Motor neuron (in vitro differentiated cells): ENCODE results near the gene PCMTD2. TPM values are rescaled to one million over a fixed set of nuclear protein-coding genes. Genes with fewer than 3 reads are reported as not detected.
A peak's percentile ranks its signal among the peaks of the same experiment; 100 is the strongest.
"Not testable (repeated sequence)": the region's sequence is repeated elsewhere in the genome, so short reads cannot be mapped to it uniquely, and the experiment has no call there.

Source experiments
- ATAC-seq, 8 experiments: fragments of 200-7000 bp; cut with Tn5 transposase; replicated peaks in 6 of 8; 2 replicates each; pipeline ENCODE4 v1.8.0; 2021; ENCODE audit warnings: mild to moderate bottlenecking in 8 of 8, moderate library complexity in 8 of 8
- H3K27ac ChIP-seq, 2 donors: fragments of 250-450 bp; sonication (Bioruptor Pico); 2 replicates each; pipeline ENCODE4 v1.9.0; 2021; ENCODE audit warnings: antibody characterized with exemption in 2 of 2, mild to moderate bottlenecking in 2 of 2, moderate library complexity in 1 of 2
- H3K4me1 ChIP-seq, 2 donors: fragments of 250-450 bp; sonication (Bioruptor Pico); replicated peaks in 1 of 2; 2 replicates each; pipeline ENCODE4 v1.6.1; 2021; ENCODE audit warnings: antibody characterized with exemption in 2 of 2, mild to moderate bottlenecking in 2 of 2, moderate library complexity in 1 of 2
- H3K4me3 ChIP-seq, 5 donors: fragments of 250-450 bp; sonication (Bioruptor Pico); 2 replicates each; pipeline ENCODE4 v1.9.0; 2021; ENCODE audit warnings: antibody characterized with exemption in 5 of 5, mild to moderate bottlenecking in 5 of 5, moderate library complexity in 4 of 5
- WGBS, 10 experiments: fragments of 450-650 bp; shearing (Covaris generic); methylation state at CpG; one replicate each; pipeline ENCODE4 v1.0.0; 2022; 5-methylcytosine and 5-hydroxymethylcytosine counted together
- in situ Hi-C, 9 experiments: fragments of 400-800 bp; cut with MboI; loops; one replicate each; pipeline ENCODE4 v1.15.0; 2021; ENCODE audit warnings: low sequenced_read_pairs in 9 of 9, low pct_unique_long_range_greater_than_20kb in 2 of 9; ENCODE audit not compliant: unreplicated experiment in 9 of 9
- total RNA-seq, 8 experiments: library from RNA; unstranded; fragments of 300-600 nt; gene quantifications; 2 replicates each; pipeline versions ENCODE4 v1.2.3 to v1.2.4, GENCODE V29; 2022

PCMTD2 gene
- total RNA-seq, 8 experiments from 2014 or later, result 24.1 to 68.5 (median 32.7) TPM

DNA sequence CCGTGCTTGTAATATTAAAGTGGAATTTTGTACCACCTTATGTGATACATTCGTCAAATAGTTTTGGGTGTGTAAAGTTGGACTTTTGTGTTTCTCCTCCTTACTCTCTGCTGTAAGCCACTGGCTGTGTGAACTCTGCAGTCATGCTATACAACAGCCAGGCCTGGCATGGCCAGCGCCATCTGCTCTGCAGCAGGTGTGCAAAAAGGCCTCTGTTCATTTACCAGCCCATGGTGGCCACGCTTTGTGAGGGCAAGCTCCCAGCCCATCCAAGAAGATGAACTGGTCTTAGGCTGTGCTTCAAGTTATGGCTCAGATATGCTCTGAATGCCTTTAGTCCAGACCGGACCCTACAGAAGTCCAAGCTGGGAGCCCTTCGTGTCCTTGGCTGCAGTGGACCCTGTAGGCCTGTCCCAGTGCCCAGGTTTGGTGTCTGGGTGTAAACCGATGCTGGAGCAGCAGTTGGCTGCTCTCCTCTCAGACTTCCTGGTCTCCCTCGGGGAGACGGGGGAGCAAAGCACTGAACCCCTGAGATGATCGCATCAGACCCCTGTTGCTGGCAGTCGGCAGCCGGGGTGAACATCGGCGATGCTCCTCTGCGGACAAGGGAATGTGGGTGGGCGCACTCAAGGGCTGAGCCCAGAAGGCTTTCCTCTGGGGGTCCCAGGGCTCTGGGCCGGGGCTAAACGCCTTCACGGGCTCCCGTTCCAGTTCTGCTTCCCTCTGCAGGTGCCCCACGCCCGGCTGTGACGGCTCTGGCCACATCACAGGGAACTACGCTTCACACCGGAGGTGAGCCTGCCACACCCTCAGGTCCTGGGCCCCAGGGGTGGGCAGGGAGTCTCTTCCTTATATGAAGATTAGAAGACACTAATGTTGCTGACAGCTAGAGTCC, 28.6 kb upstream of the PCMTD2 start:
- H3K4me3 ChIP-seq, result no peak overlapping the region
- in situ Hi-C loops, result no loop called here
- peaks cover 14 to 18% of the 10 kb centered on the region in 2 donors for H3K4me1 ChIP-seq
- ATAC-seq, result no peak
- no peak overlapping the region for H3K27ac ChIP-seq
- 33 to 100% (median 92%) methylated on average over 1 to 6 of the region's 25 CpGs; no CpG with 5 or more reads in 2 of the 10 experiments for WGBS, 10 experiments

DNA sequence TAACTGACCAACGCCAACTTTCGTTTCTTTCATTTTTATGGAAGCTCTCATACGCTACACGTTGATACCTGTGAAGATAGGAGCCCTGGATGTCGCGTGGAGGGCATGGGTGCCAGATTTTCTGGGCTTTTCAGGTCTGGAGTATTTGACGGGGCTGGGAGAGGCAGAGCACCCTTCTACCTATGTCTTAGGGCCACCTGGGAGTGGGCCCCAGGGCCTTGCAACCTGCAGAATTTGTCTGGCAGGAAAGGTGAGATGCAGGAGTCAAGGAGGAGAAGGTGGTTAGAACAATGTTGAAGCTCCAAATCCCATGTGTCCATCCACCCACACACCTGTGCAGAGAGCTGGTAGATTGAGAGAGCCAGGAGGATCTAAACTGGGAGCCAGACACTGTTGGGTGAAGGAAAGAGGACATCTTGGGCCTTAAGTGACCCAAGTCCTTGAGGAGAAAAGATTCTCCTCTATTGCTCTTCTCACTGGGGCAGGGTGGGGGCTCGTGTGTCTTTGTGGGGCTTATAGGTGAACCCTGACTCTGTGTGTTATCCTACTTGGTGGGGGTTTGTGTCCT, 27.4 kb upstream of the PCMTD2 start:
- WGBS, 10 experiments, result 35 to 100% (median 93%) methylated on average over 1 to 7 of the region's 8 CpGs; no CpG with 5 or more reads in 3 of the 10 experiments
- Histone ChIP-seq H3K4me1 (peaks cover 12 to 15% of the 10 kb centered on the region in 2 donors), H3K4me3 (no peak overlapping the region), H3K27ac (no peak overlapping the region)
- no peak for ATAC-seq
- in situ Hi-C loops, result no loop called here

- H3K4me3 ChIP-seq, result no peak overlapping the region
- in situ Hi-C loops, result no loop called here
- peak in 2 of 8 experiments; percentile 25 to 72 for ATAC-seq
- 5 to 100% (median 39%) methylated on average over 1 to 11 of the region's 14 CpGs for WGBS, 10 experiments
- peaks cover 5 to 8% of the 10 kb centered on the region in 2 donors for H3K4me1 ChIP-seq
- no peak overlapping the region for H3K27ac ChIP-seq
Observed at GRCh38 chr20:64228751-64229506, 26.6 kb upstream of the PCMTD2 start.

GRCh38 chr20:64229507-64230061, 26.0 kb upstream of the PCMTD2 start:
- peaks cover 1% of the 10 kb centered on the region in 2 donors for H3K4me1 ChIP-seq
- no peak overlapping the region for H3K27ac ChIP-seq
- 0 to 91% (median 60%) methylated on average over 1 to 5 of the region's 8 CpGs; no CpG with 5 or more reads in 2 of the 10 experiments for WGBS, 10 experiments
- ATAC-seq, result peak in 2 of 8 experiments; percentile 33 to 64
- in situ Hi-C loops, result no loop called here
- H3K4me3 ChIP-seq, result no peak overlapping the region

GRCh38 chr20:64230461-64231145, 24.9 kb upstream of the PCMTD2 start:
- H3K4me3 ChIP-seq, result no peak overlapping the region
- in situ Hi-C loops, result no loop called here

GRCh38 chr20:64231621-64232550, 23.7 kb upstream of the PCMTD2 start:
- in situ Hi-C loops, result no loop called here
- peak in 2 of 8 experiments; percentile 16 to 25 for ATAC-seq
- Histone ChIP-seq H3K4me1 (no peaks in the 10 kb centered on the region), H3K4me3 (no peak overlapping the region), H3K27ac (no peak overlapping the region)
- 80 to 90% (median 86%) methylated on average over 3 to 5 of the region's 27 CpGs; no CpG with 5 or more reads in 6 of the 10 experiments for whole genome bisulfite sequencing, 10 experiments

More at GRCh38 chr20:64230461-64231145, 24.9 kb upstream of the PCMTD2 start:
- ATAC-seq, result peak in 1 of 8 experiments; percentile 10
- no peaks in the 10 kb centered on the region for H3K4me1 ChIP-seq
- 82 to 100% (median 95%) methylated on average over 2 to 4 of the region's 22 CpGs; no CpG with 5 or more reads in 7 of the 10 experiments for WGBS, 10 experiments
- H3K27ac ChIP-seq, result no peak overlapping the region

- ATAC-seq, result peak in 2 of 8 experiments; percentile 19 to 40
- H3K4me3 ChIP-seq, result no peak overlapping the region
- WGBS, 10 experiments, result 100% methylated on average over 1 of the region's 3 CpGs; no CpG with 5 or more reads in 8 of the 10 experiments
- no peaks in the 10 kb centered on the region for H3K4me1 ChIP-seq
- in situ Hi-C loops, result no loop called here
- no peak overlapping the region for H3K27ac ChIP-seq
Observed at GRCh38 chr20:64232794-64233193, 22.8 kb upstream of the PCMTD2 start.

GRCh38 chr20:64233725-64234124, 21.8 kb upstream of the PCMTD2 start:
- in situ Hi-C loops, result no loop called here
- Histone ChIP-seq H3K4me1 (no peaks in the 10 kb centered on the region), H3K4me3 (no peak overlapping the region), H3K27ac (no peak overlapping the region)
- ATAC-seq, result no peak
- WGBS, 10 experiments, result 50 to 94% (median 90%) methylated on average over 1 to 4 of the region's 5 CpGs; no CpG with 5 or more reads in 3 of the 10 experiments

DNA sequence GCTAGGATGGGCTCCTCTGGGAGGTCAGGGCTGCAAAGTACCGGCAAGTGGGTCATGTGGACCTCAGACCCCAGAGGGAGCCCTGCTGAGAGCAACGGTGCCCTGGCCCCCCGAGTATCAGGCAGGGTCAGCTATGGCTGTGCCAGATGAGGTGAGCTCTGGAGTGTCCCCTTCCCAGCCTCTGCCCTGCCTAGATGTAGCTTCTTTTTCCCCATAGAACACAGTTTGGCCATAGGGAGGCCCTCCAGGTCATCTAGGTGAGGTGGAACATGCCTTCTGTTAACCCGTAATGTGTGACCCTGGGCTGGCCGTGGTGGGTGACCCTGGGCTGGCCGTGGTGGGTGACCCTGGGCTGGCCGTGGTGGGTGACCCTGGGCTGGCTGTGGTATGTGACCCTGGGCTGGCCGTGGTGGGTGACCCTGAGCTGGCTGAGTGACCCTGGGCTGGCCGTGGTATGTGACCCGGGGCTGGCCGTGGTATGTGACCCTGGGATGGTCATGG, 21.2 kb upstream of the PCMTD2 start:
- in situ Hi-C loops, result no loop called here
- H3K27ac ChIP-seq, result no peak overlapping the region
- H3K4me1 ChIP-seq, result no peaks in the 10 kb centered on the region
- H3K4me3 ChIP-seq, result no peak overlapping the region
- WGBS, 10 experiments, result 40 to 100% (median 99%) methylated on average over 1 to 9 of the region's 11 CpGs; no CpG with 5 or more reads in 4 of the 10 experiments
- ATAC-seq, result no peak

- H3K4me3 ChIP-seq, H3K4me1 ChIP-seq, in situ Hi-C loops, ATAC-seq, H3K27ac ChIP-seq: not testable (repeated sequence)
- no CpG with 5 or more reads among the region's 17 CpGs for WGBS, 10 experiments
Observed at GRCh38 chr20:64234921-64235565, 20.5 kb upstream of the PCMTD2 start.
